Neural progenitor cell (in vitro differentiated cells): Measurements from ENCODE around the gene MYOM1.

Source experiments
- EZH2 ChIP-seq: fragments of 200-600 bp; sonication (generic); IDR thresholded peaks from 2 replicates; pipeline ENCODE4 v1.6.1; 2017; ENCODE audit warnings: antibody characterized with exemption, mild to moderate bottlenecking, moderate library complexity
- TF ChIP-seq, protein P1 (sequence below): fragments of 200-600 bp; sonication (generic); IDR thresholded peaks from 2 replicates; pipeline ENCODE4 v1.5.1; 2017; ENCODE audit warnings: antibody characterized with exemption, mild to moderate bottlenecking

DNA sequence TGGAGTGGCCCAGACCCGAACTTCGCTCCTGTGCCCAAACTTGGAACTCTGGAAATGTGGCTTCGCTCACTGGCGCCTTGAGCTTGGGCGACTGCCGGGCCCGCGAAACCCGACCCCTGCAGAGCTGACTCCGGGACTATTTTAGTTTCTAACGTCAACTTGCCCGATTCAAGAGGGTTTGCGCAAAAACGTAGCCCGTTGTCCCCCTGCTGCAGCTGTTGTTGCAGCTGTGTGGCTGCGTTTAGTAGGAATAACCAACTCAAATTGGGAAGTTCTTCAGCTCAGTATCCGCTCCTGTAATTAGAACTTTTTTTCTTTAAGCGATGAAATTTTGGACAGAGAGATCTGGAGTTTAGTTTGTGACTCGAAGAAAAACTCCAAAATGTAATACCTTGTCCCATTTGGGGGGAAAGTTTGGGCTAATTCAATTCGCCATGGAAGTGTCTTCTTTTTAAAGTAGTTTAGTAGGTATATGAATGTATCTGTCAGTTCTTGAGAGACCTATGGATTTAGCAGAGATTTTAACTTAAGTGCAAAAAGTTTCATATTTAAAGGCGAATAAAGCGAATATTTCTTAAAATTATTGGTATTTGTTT lies 28.4 kb upstream of the MYOM1 start:
- TF ChIP-seq, protein P1, sequence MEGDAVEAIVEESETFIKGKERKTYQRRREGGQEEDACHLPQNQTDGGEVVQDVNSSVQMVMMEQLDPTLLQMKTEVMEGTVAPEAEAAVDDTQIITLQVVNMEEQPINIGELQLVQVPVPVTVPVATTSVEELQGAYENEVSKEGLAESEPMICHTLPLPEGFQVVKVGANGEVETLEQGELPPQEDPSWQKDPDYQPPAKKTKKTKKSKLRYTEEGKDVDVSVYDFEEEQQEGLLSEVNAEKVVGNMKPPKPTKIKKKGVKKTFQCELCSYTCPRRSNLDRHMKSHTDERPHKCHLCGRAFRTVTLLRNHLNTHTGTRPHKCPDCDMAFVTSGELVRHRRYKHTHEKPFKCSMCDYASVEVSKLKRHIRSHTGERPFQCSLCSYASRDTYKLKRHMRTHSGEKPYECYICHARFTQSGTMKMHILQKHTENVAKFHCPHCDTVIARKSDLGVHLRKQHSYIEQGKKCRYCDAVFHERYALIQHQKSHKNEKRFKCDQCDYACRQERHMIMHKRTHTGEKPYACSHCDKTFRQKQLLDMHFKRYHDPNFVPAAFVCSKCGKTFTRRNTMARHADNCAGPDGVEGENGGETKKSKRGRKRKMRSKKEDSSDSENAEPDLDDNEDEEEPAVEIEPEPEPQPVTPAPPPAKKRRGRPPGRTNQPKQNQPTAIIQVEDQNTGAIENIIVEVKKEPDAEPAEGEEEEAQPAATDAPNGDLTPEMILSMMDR = no peak
- TF ChIP-seq EZH2 = no peak
